Activated naive CD4-positive, alpha-beta T cell treated with anti-CD3 and anti-CD28 coated beads, Interleukin-2, amount 10 ng/mL, durations not matched to agents 7 days and 5 days (primary cell): ENCODE data around the gene CPNE4.

Source experiments
- CTCF ChIA-PET: fragments of 350-600 bp; sonication (Branson Sonifier 250); formaldehyde crosslinking; loops from one replicate; lab custom pipeline; 2021; ENCODE audit warnings: antibody characterized with exemption; lab: Charles Lee
- DNase-seq: peaks from one replicate; pipeline ENCODE4 v3.0.0-alpha.2; 2020
- H3K27ac Mint-ChIP-seq: one replicate; pipeline ENCODE4 v1.8.0; 2021; ENCODE audit warnings: mild to moderate bottlenecking, moderate library complexity, mixed read lengths
- H3K27me3 Mint-ChIP-seq: one replicate; pipeline ENCODE4 v1.8.0; 2021; ENCODE audit warnings: mild to moderate bottlenecking, mixed read lengths
- H3K36me3 Mint-ChIP-seq: one replicate; pipeline ENCODE4 v1.8.0; 2021; ENCODE audit warnings: mixed read lengths
- H3K4me1 Mint-ChIP-seq: one replicate; pipeline ENCODE4 v1.8.0; 2021; ENCODE audit warnings: mixed read lengths
- H3K4me3 Mint-ChIP-seq: one replicate; pipeline ENCODE4 v1.8.0; 2021; ENCODE audit warnings: mild to moderate bottlenecking, moderate library complexity, mixed read lengths
- H3K9me3 Mint-ChIP-seq: one replicate; pipeline ENCODE4 v1.8.0; 2021; ENCODE audit warnings: mixed read lengths

The CPNE4 gene

DNA sequence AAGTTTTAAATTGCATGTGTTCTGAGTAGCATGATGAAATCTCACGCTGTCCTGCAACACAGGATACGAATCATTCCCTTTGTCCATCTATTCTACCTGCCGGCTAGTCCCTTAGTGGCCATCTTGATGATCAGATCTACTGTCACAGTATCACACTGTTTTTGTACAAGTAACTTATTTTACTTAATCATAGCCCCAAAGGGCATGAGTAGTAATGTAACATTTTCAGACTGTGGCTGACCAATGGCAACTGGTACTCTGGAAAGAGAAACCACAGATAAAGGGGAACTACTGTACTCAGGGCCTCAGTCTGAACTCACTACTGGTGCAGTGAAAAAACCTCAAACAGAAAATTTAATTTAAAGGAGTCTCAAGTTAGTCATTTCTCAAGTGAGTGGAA, 404.7 kb downstream of the CPNE4 start:
- DNase-seq, result no peak
- CTCF ChIA-PET, result no interaction called here
- Mint-ChIP-seq H3K9me3 (no peaks in the 10 kb centered on the region), H3K27me3 (peaks cover 3% of the 10 kb centered on the region), H3K4me3 (no peak overlapping the region), H3K36me3 (no peaks in the 10 kb centered on the region), H3K4me1 (no peaks in the 10 kb centered on the region), H3K27ac (no peak overlapping the region)

GRCh38 chr3:131623431-131623830, 411.4 kb downstream of the CPNE4 start:
- H3K4me1 Mint-ChIP-seq, result no peaks in the 10 kb centered on the region
- no peak overlapping the region for H3K27ac Mint-ChIP-seq
- H3K36me3 Mint-ChIP-seq, result no peaks in the 10 kb centered on the region
- DNase-seq, result no peak
- CTCF ChIA-PET, result no interaction called here
- H3K4me3 Mint-ChIP-seq, result no peak overlapping the region
- H3K27me3 Mint-ChIP-seq, result no peaks in the 10 kb centered on the region
- H3K9me3 Mint-ChIP-seq, result no peaks in the 10 kb centered on the region

GRCh38 chr3:131622726-131623125, 412.1 kb downstream of the CPNE4 start:
- no peak overlapping the region for H3K4me3 Mint-ChIP-seq
- H3K9me3 Mint-ChIP-seq, result no peaks in the 10 kb centered on the region
- H3K36me3 Mint-ChIP-seq, result no peaks in the 10 kb centered on the region
- no peak for DNase-seq
- H3K27ac Mint-ChIP-seq, result no peak overlapping the region
- CTCF ChIA-PET, result no interaction called here
- H3K27me3 Mint-ChIP-seq, result no peaks in the 10 kb centered on the region
- no peaks in the 10 kb centered on the region for H3K4me1 Mint-ChIP-seq

DNA sequence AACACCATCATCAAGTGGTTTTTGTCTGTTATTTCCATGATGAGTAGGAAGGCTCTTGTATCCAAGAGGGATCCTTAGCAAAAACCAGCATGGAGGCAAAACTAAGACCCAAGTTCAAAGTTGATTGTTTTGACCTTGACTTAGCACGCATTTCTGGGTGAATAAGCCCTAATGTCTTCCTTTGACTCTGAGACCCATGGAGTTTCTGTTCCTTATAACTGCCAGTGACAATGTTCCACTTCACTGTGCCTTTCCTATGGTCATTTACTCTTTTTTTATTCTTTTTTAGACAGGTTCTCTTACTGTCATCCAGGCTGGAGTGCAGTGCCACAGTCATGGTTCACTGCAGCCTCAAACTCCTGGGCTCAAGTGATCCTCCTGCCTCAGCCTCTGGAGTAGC, 413.8 kb downstream of the CPNE4 start:
- no peaks in the 10 kb centered on the region for H3K4me1 Mint-ChIP-seq
- H3K4me3 Mint-ChIP-seq, result no peak overlapping the region
- CTCF ChIA-PET, result no interaction called here
- H3K36me3 Mint-ChIP-seq, result no peaks in the 10 kb centered on the region
- H3K27me3 Mint-ChIP-seq, result no peaks in the 10 kb centered on the region
- no peaks in the 10 kb centered on the region for H3K9me3 Mint-ChIP-seq
- no peak for DNase-seq
- no peak overlapping the region for H3K27ac Mint-ChIP-seq

- H3K27ac Mint-ChIP-seq, result no peak overlapping the region
- H3K4me1 Mint-ChIP-seq, result no peaks in the 10 kb centered on the region
- H3K27me3 Mint-ChIP-seq, result no peaks in the 10 kb centered on the region
- DNase-seq, result no peak
- CTCF ChIA-PET, result no interaction called here
- H3K9me3 Mint-ChIP-seq, result no peaks in the 10 kb centered on the region
- no peaks in the 10 kb centered on the region for H3K36me3 Mint-ChIP-seq
- H3K4me3 Mint-ChIP-seq, result no peak overlapping the region
Measured at GRCh38 chr3:131619821-131620220, 415.0 kb downstream of the CPNE4 start.

DNA sequence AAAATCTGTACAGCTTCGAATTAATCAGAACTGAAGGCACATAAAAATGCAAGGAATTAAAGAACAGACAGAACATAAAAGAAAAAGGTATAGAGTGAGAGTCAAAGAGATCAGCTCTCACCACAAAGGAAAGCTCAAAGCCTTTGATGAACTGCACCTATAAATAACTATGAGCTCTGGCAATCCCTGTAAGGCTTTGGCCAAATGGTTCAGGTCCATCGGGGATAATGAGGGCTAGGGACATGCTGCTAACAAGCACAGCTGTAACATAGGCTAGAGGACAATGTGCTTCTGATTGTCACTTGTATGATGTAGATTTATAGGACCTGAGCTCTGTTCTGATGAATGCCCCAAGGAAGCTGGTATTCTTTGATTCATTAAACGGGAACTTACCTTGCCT, 418.1 kb downstream of the CPNE4 start:
- Mint-ChIP-seq H3K27me3 (no peaks in the 10 kb centered on the region), H3K27ac (no peak overlapping the region), H3K36me3 (no peaks in the 10 kb centered on the region), H3K4me1 (no peaks in the 10 kb centered on the region), H3K9me3 (no peaks in the 10 kb centered on the region), H3K4me3 (no peak overlapping the region)
- no peak for DNase-seq
- CTCF ChIA-PET, result interaction anchor here (0.6 kb wide), 1 partner anchor 29 kb away, joined by 3 read pairs; no protein-coding TSS in a partner anchor

DNA sequence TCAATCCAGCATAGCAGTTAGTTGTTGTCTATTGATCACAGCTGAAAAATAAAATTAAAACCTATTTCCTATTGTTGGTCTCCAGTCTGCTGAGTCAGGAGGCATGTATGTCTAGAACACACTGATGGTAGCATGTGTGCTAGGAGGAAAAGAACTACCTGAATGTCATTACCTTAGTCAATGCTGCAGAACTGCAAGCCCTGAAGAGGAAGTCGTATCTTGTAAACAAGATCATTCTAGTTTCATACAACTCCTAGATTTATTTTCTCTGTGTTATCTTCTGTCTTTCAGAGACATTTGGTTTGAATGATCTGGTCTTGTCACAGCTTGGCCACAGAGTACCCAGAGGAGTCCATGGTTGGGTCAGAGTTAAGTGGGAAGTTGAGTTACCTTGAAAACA, 422.1 kb downstream of the CPNE4 start:
- H3K36me3 Mint-ChIP-seq, result no peaks in the 10 kb centered on the region
- H3K9me3 Mint-ChIP-seq, result no peaks in the 10 kb centered on the region
- H3K27me3 Mint-ChIP-seq, result no peaks in the 10 kb centered on the region
- H3K4me1 Mint-ChIP-seq, result no peaks in the 10 kb centered on the region
- CTCF ChIA-PET, result no interaction called here
- no peak for DNase-seq
- H3K4me3 Mint-ChIP-seq, result no peak overlapping the region
- no peak overlapping the region for H3K27ac Mint-ChIP-seq

DNA sequence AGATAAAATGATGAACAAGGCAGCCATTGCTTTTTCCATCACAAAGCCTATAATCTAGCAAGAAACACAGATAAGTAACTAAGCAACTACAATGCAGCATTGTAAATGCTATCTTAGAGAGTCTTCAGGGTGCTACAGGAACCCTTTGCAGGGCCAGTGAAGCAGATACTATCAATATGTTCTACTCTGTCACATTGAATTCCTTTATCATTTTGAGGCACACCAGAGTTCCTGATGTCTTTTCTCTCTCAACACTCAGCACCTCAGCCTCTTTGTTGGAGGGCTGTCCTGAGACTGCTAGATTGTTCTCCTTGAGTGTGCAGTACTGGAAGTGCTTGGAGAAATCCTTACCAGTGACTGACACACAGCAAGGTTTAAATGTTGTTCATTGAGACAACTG, 424.6 kb downstream of the CPNE4 start:
- DNase-seq, result no peak
- no peak overlapping the region for H3K4me3 Mint-ChIP-seq
- H3K27ac Mint-ChIP-seq, result no peak overlapping the region
- no peaks in the 10 kb centered on the region for H3K4me1 Mint-ChIP-seq
- H3K27me3 Mint-ChIP-seq, result peaks cover 3% of the 10 kb centered on the region
- CTCF ChIA-PET, result no interaction called here
- H3K36me3 Mint-ChIP-seq, result no peaks in the 10 kb centered on the region
- no peaks in the 10 kb centered on the region for H3K9me3 Mint-ChIP-seq

GRCh38 chr3:131608741-131609140, 426.1 kb downstream of the CPNE4 start:
- H3K4me1 Mint-ChIP-seq, result no peaks in the 10 kb centered on the region
- no peaks in the 10 kb centered on the region for H3K9me3 Mint-ChIP-seq
- DNase-seq, result no peak
- H3K36me3 Mint-ChIP-seq, result no peaks in the 10 kb centered on the region
- H3K4me3 Mint-ChIP-seq, result no peak overlapping the region
- H3K27me3 Mint-ChIP-seq, result peaks cover 7% of the 10 kb centered on the region
- CTCF ChIA-PET, result interaction anchor here (1.0 to 1.2 kb wide), 2 partner anchors 13 to 16 kb away, joined by 3 read pairs; no protein-coding TSS in a partner anchor
- no peak overlapping the region for H3K27ac Mint-ChIP-seq

GRCh38 chr3:131608296-131608695, 426.5 kb downstream of the CPNE4 start:
- Mint-ChIP-seq H3K4me3 (no peak overlapping the region), H3K27ac (no peak overlapping the region), H3K4me1 (no peaks in the 10 kb centered on the region), H3K27me3 (peaks cover 7% of the 10 kb centered on the region), H3K9me3 (no peaks in the 10 kb centered on the region), H3K36me3 (no peaks in the 10 kb centered on the region)
- no peak for DNase-seq
- CTCF ChIA-PET, result interaction anchor here (1.0 to 1.2 kb wide), 2 partner anchors 13 to 16 kb away, joined by 3 read pairs; no protein-coding TSS in a partner anchor

DNA sequence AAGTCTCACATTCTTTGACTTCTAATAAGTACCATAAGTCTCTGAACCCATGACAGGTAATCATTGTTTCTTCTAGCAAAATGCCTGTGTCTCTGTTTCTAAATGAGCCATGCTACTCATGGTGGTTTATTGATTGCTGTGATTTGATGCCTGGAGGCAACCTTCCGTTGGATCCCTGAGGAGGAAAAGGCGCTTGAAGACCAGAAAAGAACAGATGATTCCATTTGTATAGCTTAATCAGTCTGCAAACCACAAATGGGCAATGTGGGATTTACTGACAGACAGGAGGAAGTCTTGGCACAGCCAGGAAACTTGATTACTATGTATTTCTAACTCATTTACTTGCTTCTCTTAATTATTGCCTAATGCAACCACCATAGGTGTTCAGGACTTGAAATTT, 428.9 kb downstream of the CPNE4 start:
- no peak for DNase-seq
- Mint-ChIP-seq H3K27ac (no peak overlapping the region), H3K9me3 (no peaks in the 10 kb centered on the region), H3K4me3 (no peak overlapping the region), H3K27me3 (peaks cover 7% of the 10 kb centered on the region), H3K4me1 (no peaks in the 10 kb centered on the region), H3K36me3 (no peaks in the 10 kb centered on the region)
- CTCF ChIA-PET, result no interaction called here

- CTCF ChIA-PET, result no interaction called here
- Mint-ChIP-seq H3K4me3 (no peak overlapping the region), H3K4me1 (no peaks in the 10 kb centered on the region), H3K27me3 (peaks cover 11% of the 10 kb centered on the region), H3K9me3 (no peaks in the 10 kb centered on the region), H3K27ac (no peak overlapping the region), H3K36me3 (no peaks in the 10 kb centered on the region)
- DNase-seq, result no peak
Measured at GRCh38 chr3:131602011-131602779, 432.6 kb downstream of the CPNE4 start.

DNA sequence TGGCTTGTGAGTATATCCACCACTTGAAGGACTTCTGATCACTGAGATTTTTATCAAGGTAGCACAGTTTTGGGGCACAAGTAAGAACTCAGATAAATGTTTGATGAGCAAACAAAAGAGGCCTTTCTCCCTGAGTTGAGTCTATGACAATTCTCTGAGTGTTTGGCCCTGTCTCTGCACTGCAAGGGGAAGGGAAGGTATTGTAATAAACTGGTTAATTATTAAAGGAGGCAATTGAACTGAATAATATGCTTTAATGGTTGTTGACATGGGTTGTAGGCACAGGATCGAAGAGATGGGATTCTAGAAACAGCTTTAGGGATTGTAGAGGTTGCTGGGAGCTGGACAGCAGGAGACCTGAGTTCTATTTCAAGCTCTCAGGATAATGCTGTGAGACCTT, 437.0 kb downstream of the CPNE4 start:
- Mint-ChIP-seq H3K36me3 (no peaks in the 10 kb centered on the region), H3K9me3 (no peaks in the 10 kb centered on the region), H3K27me3 (peaks cover 3% of the 10 kb centered on the region), H3K4me1 (no peaks in the 10 kb centered on the region), H3K4me3 (no peak overlapping the region), H3K27ac (no peak overlapping the region)
- CTCF ChIA-PET, result no interaction called here
- no peak for DNase-seq

GRCh38 chr3:131596884-131597283, 437.9 kb downstream of the CPNE4 start:
- Mint-ChIP-seq H3K27ac (no peak overlapping the region), H3K4me3 (no peak overlapping the region)
- CTCF ChIA-PET, result no interaction called here

GRCh38 chr3:131591394-131592014, 443.3 kb downstream of the CPNE4 start:
- CTCF ChIA-PET, result interaction anchor here (0.6 kb wide), 1 partner anchor 1127 kb away, joined by 3 read pairs; no protein-coding TSS in a partner anchor
- Mint-ChIP-seq H3K27me3 (peaks cover 10% of the 10 kb centered on the region), H3K36me3 (no peaks in the 10 kb centered on the region), H3K4me1 (no peaks in the 10 kb centered on the region), H3K9me3 (no peaks in the 10 kb centered on the region), H3K4me3 (no peak overlapping the region), H3K27ac (no peak overlapping the region)
- no peak for DNase-seq

More at GRCh38 chr3:131596884-131597283, 437.9 kb downstream of the CPNE4 start:
- Mint-ChIP-seq H3K4me1 (no peaks in the 10 kb centered on the region), H3K36me3 (no peaks in the 10 kb centered on the region), H3K27me3 (peaks cover 3% of the 10 kb centered on the region), H3K9me3 (no peaks in the 10 kb centered on the region)
- DNase-seq, result no peak
